Activated naive CD8-positive, alpha-beta T cell treated with anti-CD3 and anti-CD28 coated beads for 36 hours (primary cell): Measurements from ENCODE around the gene MGP. TPM values are rescaled to one million over a fixed set of nuclear protein-coding genes. Genes with fewer than 3 reads are reported as not detected.

Experiments
- DNase-seq: peaks from one replicate; pipeline ENCODE4 v3.0.0; 2021
- H3K27ac Mint-ChIP-seq: one replicate; pipeline ENCODE4 v1.8.0; 2022; ENCODE audit warnings: mild to moderate bottlenecking, moderate library complexity, mixed read lengths
- H3K27me3 Mint-ChIP-seq: one replicate; pipeline ENCODE4 v1.8.0; 2022; ENCODE audit warnings: mild to moderate bottlenecking, mixed read lengths
- H3K36me3 Mint-ChIP-seq: one replicate; pipeline ENCODE4 v1.8.0; 2021; ENCODE audit warnings: mild to moderate bottlenecking, mixed read lengths
- H3K4me1 Mint-ChIP-seq: one replicate; pipeline ENCODE4 v1.8.0; 2021; ENCODE audit warnings: mixed read lengths
- H3K4me3 Mint-ChIP-seq: one replicate; pipeline ENCODE4 v1.8.0; 2022; ENCODE audit warnings: mild to moderate bottlenecking, moderate library complexity, mixed read lengths
- H3K9me3 Mint-ChIP-seq: one replicate; pipeline ENCODE4 v1.8.0; 2022; ENCODE audit warnings: mixed read lengths
- total RNA-seq, 2 experiments: library from RNA; stranded (reverse); gene quantifications; one replicate each; pipeline ENCODE4 v1.2.3, GENCODE V29; 2021

The MGP gene
- total RNA-seq, 2 experiments from 2014 or later = not detected

- peak; percentile 45 for DNase-seq
- Mint-ChIP-seq H3K36me3 (peaks cover 36% of the 10 kb centered on the region), H3K4me1 (peaks cover 41% of the 10 kb centered on the region), H3K27me3 (no peaks in the 10 kb centered on the region), H3K4me3 (peak overlapping the region; percentile 15), H3K9me3 (peaks cover 2% of the 10 kb centered on the region), H3K27ac (peak overlapping the region; percentile 86)
Measured at GRCh38 chr12:14910090-14910915, 24.6 kb upstream of the MGP start.

GRCh38 chr12:14907953-14908352 is 22.3 kb upstream of the MGP start:
- Mint-ChIP-seq H3K27ac (no peak overlapping the region), H3K4me3 (no peak overlapping the region), H3K36me3 (peaks cover 27% of the 10 kb centered on the region), H3K27me3 (no peaks in the 10 kb centered on the region), H3K9me3 (peaks cover 2% of the 10 kb centered on the region), H3K4me1 (peaks cover 45% of the 10 kb centered on the region)
- no peak for DNase-seq

- Mint-ChIP-seq H3K27ac (no peak overlapping the region), H3K36me3 (peaks cover 18% of the 10 kb centered on the region), H3K27me3 (no peaks in the 10 kb centered on the region), H3K9me3 (peaks cover 2% of the 10 kb centered on the region), H3K4me3 (no peak overlapping the region), H3K4me1 (peaks cover 45% of the 10 kb centered on the region)
- no peak for DNase-seq
Measured at GRCh38 chr12:14906114-14906513, 20.5 kb upstream of the MGP start.

GRCh38 chr12:14905269-14906004 is 19.8 kb upstream of the MGP start:
- no peaks in the 10 kb centered on the region for H3K27me3 Mint-ChIP-seq
- DNase-seq = no peak
- no peak overlapping the region for H3K4me3 Mint-ChIP-seq
- no peak overlapping the region for H3K27ac Mint-ChIP-seq
- H3K4me1 Mint-ChIP-seq = peaks cover 39% of the 10 kb centered on the region
- peaks cover 18% of the 10 kb centered on the region for H3K36me3 Mint-ChIP-seq
- peaks cover 2% of the 10 kb centered on the region for H3K9me3 Mint-ChIP-seq

GRCh38 chr12:14904854-14905253 is 19.2 kb upstream of the MGP start:
- Mint-ChIP-seq H3K27me3 (no peaks in the 10 kb centered on the region), H3K4me3 (no peak overlapping the region), H3K36me3 (peaks cover 15% of the 10 kb centered on the region), H3K27ac (no peak overlapping the region), H3K4me1 (peaks cover 33% of the 10 kb centered on the region), H3K9me3 (peaks cover 2% of the 10 kb centered on the region)
- no peak for DNase-seq

- DNase-seq = no peak
- Mint-ChIP-seq H3K36me3 (peaks cover 15% of the 10 kb centered on the region), H3K27ac (no peak overlapping the region), H3K4me3 (no peak overlapping the region), H3K4me1 (peaks cover 27% of the 10 kb centered on the region), H3K27me3 (no peaks in the 10 kb centered on the region), H3K9me3 (peaks cover 2% of the 10 kb centered on the region)
Measured at GRCh38 chr12:14903386-14904098, 17.9 kb upstream of the MGP start.

GRCh38 chr12:14902465-14902864 is 16.8 kb upstream of the MGP start:
- Mint-ChIP-seq H3K4me1 (peaks cover 18% of the 10 kb centered on the region), H3K36me3 (peaks cover 5% of the 10 kb centered on the region), H3K27me3 (no peaks in the 10 kb centered on the region), H3K4me3 (no peak overlapping the region), H3K9me3 (peaks cover 2% of the 10 kb centered on the region), H3K27ac (no peak overlapping the region)
- no peak for DNase-seq

GRCh38 chr12:14901228-14901562 is 15.5 kb upstream of the MGP start:
- H3K9me3 Mint-ChIP-seq = peaks cover 2% of the 10 kb centered on the region
- H3K27me3 Mint-ChIP-seq = no peaks in the 10 kb centered on the region
- no peaks in the 10 kb centered on the region for H3K36me3 Mint-ChIP-seq
- no peak overlapping the region for H3K27ac Mint-ChIP-seq
- H3K4me1 Mint-ChIP-seq = peaks cover 17% of the 10 kb centered on the region
- DNase-seq = no peak
- no peak overlapping the region for H3K4me3 Mint-ChIP-seq

- no peak for DNase-seq
- Mint-ChIP-seq H3K4me3 (no peak overlapping the region), H3K9me3 (no peaks in the 10 kb centered on the region), H3K36me3 (no peaks in the 10 kb centered on the region), H3K4me1 (peaks cover 17% of the 10 kb centered on the region), H3K27ac (no peak overlapping the region), H3K27me3 (no peaks in the 10 kb centered on the region)
Measured at GRCh38 chr12:14900521-14901227, 15.0 kb upstream of the MGP start.

- Mint-ChIP-seq H3K27me3 (no peaks in the 10 kb centered on the region), H3K4me1 (no peaks in the 10 kb centered on the region), H3K36me3 (no peaks in the 10 kb centered on the region), H3K9me3 (no peaks in the 10 kb centered on the region), H3K4me3 (no peak overlapping the region), H3K27ac (no peak overlapping the region)
- DNase-seq = no peak
Measured at GRCh38 chr12:14896521-14897169, 11.0 kb upstream of the MGP start.

GRCh38 chr12:14893506-14894250 is 8.0 kb upstream of the MGP start:
- DNase-seq = no peak
- H3K36me3 Mint-ChIP-seq = no peaks in the 10 kb centered on the region
- no peaks in the 10 kb centered on the region for H3K9me3 Mint-ChIP-seq
- H3K4me3 Mint-ChIP-seq = no peak overlapping the region
- H3K27me3 Mint-ChIP-seq = no peaks in the 10 kb centered on the region
- H3K4me1 Mint-ChIP-seq = no peaks in the 10 kb centered on the region
- no peak overlapping the region for H3K27ac Mint-ChIP-seq

GRCh38 chr12:14892726-14893505 is 7.3 kb upstream of the MGP start:
- Mint-ChIP-seq H3K36me3 (no peaks in the 10 kb centered on the region), H3K4me1 (no peaks in the 10 kb centered on the region), H3K27me3 (peaks cover 3% of the 10 kb centered on the region), H3K9me3 (no peaks in the 10 kb centered on the region), H3K27ac (no peak overlapping the region), H3K4me3 (no peak overlapping the region)
- no peak for DNase-seq

GRCh38 chr12:14890701-14891100 is 5.0 kb upstream of the MGP start:
- Mint-ChIP-seq H3K27me3 (peaks cover 14% of the 10 kb centered on the region), H3K4me3 (no peak overlapping the region), H3K9me3 (no peaks in the 10 kb centered on the region), H3K4me1 (peaks cover 14% of the 10 kb centered on the region), H3K27ac (no peak overlapping the region), H3K36me3 (peaks cover 2% of the 10 kb centered on the region)
- no peak for DNase-seq
